GM23338 (cell line): ENCODE results near the gene UNC13D. TPM values are rescaled to one million over a fixed set of nuclear protein-coding genes. Genes with fewer than 3 reads are reported as not detected.

Source experiments
- ATAC-seq: fragments of 200-7000 bp; cut with Tn5 transposase; 3 replicates; pipeline ENCODE4 v1.9.1; 2020
- DNase-seq: peaks from one replicate; pipeline ENCODE4 v3.0.0-alpha.2; 2015; ENCODE audit warnings: low spot score
- H2AFZ ChIP-seq: fragments of 200-600 bp; sonication (generic); 2 replicates; pipeline ENCODE4 v1.8.0; 2016; ENCODE audit warnings: antibody characterized with exemption, mild to moderate bottlenecking, moderate library complexity
- H3F3A ChIP-seq: fragments of 200-600 bp; sonication (generic); replicated peaks from 2 replicates; pipeline ENCODE4 v1.8.0; 2017; ENCODE audit warnings: antibody characterized with exemption, mixed run types, low read depth
- H3K27ac ChIP-seq: fragments of 200-600 bp; sonication (generic); 2 replicates; pipeline ENCODE4 v1.6.1; 2016; ENCODE audit warnings: low read depth
- H3K27me3 ChIP-seq: fragments of 200-600 bp; sonication (generic); 2 replicates; pipeline ENCODE4 v1.8.0; 2016; ENCODE audit warnings: mild to moderate bottlenecking, mixed run types, moderate library complexity; ENCODE audit not compliant: insufficient read depth
- H3K36me3 ChIP-seq: fragments of 200-600 bp; sonication (generic); 2 replicates; pipeline ENCODE4 v1.8.0; 2016; ENCODE audit warnings: mild to moderate bottlenecking; ENCODE audit not compliant: insufficient read depth
- H3K4me1 ChIP-seq: fragments of 200-600 bp; sonication (generic); 2 replicates; pipeline ENCODE4 v1.8.0; 2016; ENCODE audit warnings: mild to moderate bottlenecking, moderate library complexity; ENCODE audit not compliant: insufficient read depth
- H3K4me2 ChIP-seq: fragments of 200-600 bp; sonication (generic); 2 replicates; pipeline ENCODE4 v1.7.1; 2017; ENCODE audit warnings: mixed run types
- H3K4me3 ChIP-seq: fragments of 200-600 bp; sonication (generic); 2 replicates; pipeline ENCODE4 v1.6.1; 2016; ENCODE audit warnings: mixed run types
- H3K79me2 ChIP-seq: fragments of 200-600 bp; sonication (generic); replicated peaks from 2 replicates; pipeline ENCODE4 v1.8.0; 2017; ENCODE audit warnings: mild to moderate bottlenecking; ENCODE audit not compliant: insufficient read depth
- H3K9me2 ChIP-seq: fragments of 200-600 bp; sonication (generic); 2 replicates; pipeline ENCODE4 v1.8.0; 2017; ENCODE audit not compliant: insufficient read depth
- H4K20me1 ChIP-seq: fragments of 200-600 bp; sonication (generic); replicated peaks from 2 replicates; pipeline ENCODE4 v1.8.0; 2017; ENCODE audit warnings: mild to moderate bottlenecking; ENCODE audit not compliant: insufficient read depth
- H3K27ac Mint-ChIP-seq: 2 replicates; pipeline ENCODE4 v1.8.0; 2020; ENCODE audit warnings: inconsistent platforms, mild to moderate bottlenecking, moderate library complexity, mixed read lengths
- H3K27me3 Mint-ChIP-seq: 3 replicates; pipeline ENCODE4 v1.8.0; 2022; ENCODE audit warnings: low read depth, mild to moderate bottlenecking, moderate library complexity, mixed read lengths, inconsistent platforms; ENCODE audit not compliant: insufficient read depth, poor library complexity
- H3K36me3 Mint-ChIP-seq: 3 replicates; pipeline ENCODE4 v1.8.0; 2021; ENCODE audit warnings: low read depth, mild to moderate bottlenecking, inconsistent platforms, moderate library complexity, mixed read lengths
- H3K4me1 Mint-ChIP-seq: 3 replicates; pipeline ENCODE4 v1.8.0; 2020; ENCODE audit warnings: mild to moderate bottlenecking, inconsistent platforms, mixed read lengths
- H3K4me3 Mint-ChIP-seq: 3 replicates; pipeline ENCODE4 v1.8.0; 2021; ENCODE audit warnings: moderate library complexity, mild to moderate bottlenecking, inconsistent platforms, mixed read lengths
- H3K9me3 Mint-ChIP-seq: 3 replicates; pipeline ENCODE4 v1.8.0; 2020; ENCODE audit warnings: moderate library complexity, mild to moderate bottlenecking, inconsistent platforms, mixed read lengths
- CREB1 ChIP-seq: fragments of 250-450 bp; sonication (Bioruptor Pico); IDR thresholded peaks from 2 replicates; pipeline ENCODE4 v1.5.0; 2020; ENCODE audit warnings: low read depth, mild to moderate bottlenecking, moderate library complexity
- CTCF ChIP-seq, 2 experiments: fragments of 200-600 bp in 1 of 2; sonication (generic) in 1 of 2; conservative IDR thresholded peaks; 2 replicates each; pipeline versions ENCODE4 v1.5.1 to v1.6.1; 2016 to 2017; ENCODE audit warnings: antibody characterized with exemption in 2 of 2, low read depth in 2 of 2, mild to moderate bottlenecking in 2 of 2, moderate library complexity in 1 of 2
- ETS1 ChIP-seq: IDR thresholded peaks from 2 replicates; pipeline ENCODE4 v1.6.1; 2016; ENCODE audit warnings: antibody characterized with exemption
- EZH2 ChIP-seq: fragments of 200-600 bp; sonication (generic); IDR thresholded peaks from one replicate; pipeline ENCODE4 v1.8.0; 2017; ENCODE audit warnings: antibody characterized with exemption, mild to moderate bottlenecking, low read depth; ENCODE audit not compliant: unreplicated experiment
- EZH2phosphoT487 ChIP-seq: fragments of 200-600 bp; sonication (generic); IDR thresholded peaks from one replicate; pipeline ENCODE4 v1.8.1; 2018; ENCODE audit warnings: antibody characterized with exemption; ENCODE audit not compliant: unreplicated experiment
- JUNB ChIP-seq: IDR thresholded peaks from one replicate; pipeline ENCODE4 v1.6.1; 2016; ENCODE audit warnings: antibody characterized with exemption; ENCODE audit not compliant: unreplicated experiment
- NANOG ChIP-seq: IDR thresholded peaks from 2 replicates; pipeline ENCODE4 v1.6.1; 2016; ENCODE audit warnings: antibody characterized with exemption, borderline replicate concordance
- POLR2AphosphoS5 ChIP-seq: IDR thresholded peaks from 2 replicates; pipeline ENCODE4 v1.6.1; 2016; ENCODE audit warnings: antibody characterized with exemption, low read depth
- REST ChIP-seq: IDR thresholded peaks from one replicate; pipeline ENCODE4 v1.6.1; 2018; ENCODE audit warnings: antibody characterized with exemption; ENCODE audit not compliant: unreplicated experiment
- STAT1 ChIP-seq: IDR thresholded peaks from one replicate; pipeline ENCODE4 v1.6.1; 2016; ENCODE audit warnings: antibody characterized with exemption; ENCODE audit not compliant: unreplicated experiment
- ZNF331 ChIP-seq: fragments of 250-450 bp; sonication (Bioruptor Pico); IDR thresholded peaks from 2 replicates; pipeline ENCODE4 v1.5.0; 2020; ENCODE audit warnings: low read depth, mild to moderate bottlenecking, moderate library complexity
- ZNF462 ChIP-seq: fragments of 250-450 bp; sonication (Bioruptor Pico); IDR thresholded peaks from 2 replicates; pipeline ENCODE4 v1.5.0; 2020; ENCODE audit warnings: mild to moderate bottlenecking, moderate library complexity
- polyA plus RNA-seq: library from polyadenylated mRNA; unstranded; fragments of >200 nt; fragmentation: Nextera tagmentation; extraction: Ambion mirVana; gene quantifications from 2 replicates; pipeline ENCODE4 v1.2.1, GENCODE V29; 2016
- total RNA-seq: library from RNA; depleted of rRNA; stranded (reverse); fragments of >200 nt; shearing (Covaris generic); gene quantifications from 2 replicates; pipeline ENCODE4 v1.2.3, GENCODE V29; 2014

UNC13D gene
- total and polyA plus RNA-seq, 2 experiments from 2014 or later: 5.9 to 10.8 TPM

GRCh38 chr17:75825149-75825552 is 19.1 kb downstream of the UNC13D start:
- Histone ChIP-seq H3K36me3 (no peaks in the 10 kb centered on the region; the same call in 1 of the 2 replicates), H3K4me1 (peaks cover 17% of the 10 kb centered on the region), H3K27ac (no peak overlapping the region), H2AFZ (no peak overlapping the region), H3K9me2 (no peaks in the 10 kb centered on the region), H3K4me3 (no peak overlapping the region), H3F3A (peaks cover 21% of the 10 kb centered on the region), H4K20me1 (no peaks in the 10 kb centered on the region), H3K79me2 (no peaks in the 10 kb centered on the region), H3K4me2 (no peak overlapping the region), H3K27me3 (no peaks in the 10 kb centered on the region)
- Mint-ChIP-seq H3K4me1 (peaks cover 14% of the 10 kb centered on the region), H3K27me3 (peaks cover 6% of the 10 kb centered on the region), H3K27ac (no peak overlapping the region), H3K4me3 (no peak overlapping the region), H3K9me3 (no peaks in the 10 kb centered on the region), H3K36me3 (peaks cover 24% of the 10 kb centered on the region)
- no peak for DNase-seq
- no peak for ATAC-seq
- TF ChIP-seq ZNF462 (CRISPR knock-in tag) (no peak), ETS1 (no peak), POLR2AphosphoS5 (no peak), CREB1 (CRISPR knock-in tag) (no peak), CTCF (conservative IDR thresholded peaks at IDR 0.05; ENCODE audit: low read depth in 2 of 2) (no peak), STAT1 (no peak), ZNF331 (no peak), EZH2 (no peak), EZH2phosphoT487 (no peak), JUNB (no peak), NANOG (no peak), REST (no peak)
